Activated CD4-positive, alpha-beta T cell treated with anti-CD3 and anti-CD28 coated beads, Interleukin-2, amount 50 U/mL, for 48 hours (primary cell): ENCODE results near the gene ADAM29.
"Not testable (repeated sequence)": the region's sequence is repeated elsewhere in the genome, so short reads cannot be mapped to it uniquely, and the experiment has no call there.

Source experiments
- DNase-seq, 2 experiments: peaks; one replicate each; pipeline ENCODE4 v3.0.0-alpha.2; 2020

The ADAM29 gene

DNA sequence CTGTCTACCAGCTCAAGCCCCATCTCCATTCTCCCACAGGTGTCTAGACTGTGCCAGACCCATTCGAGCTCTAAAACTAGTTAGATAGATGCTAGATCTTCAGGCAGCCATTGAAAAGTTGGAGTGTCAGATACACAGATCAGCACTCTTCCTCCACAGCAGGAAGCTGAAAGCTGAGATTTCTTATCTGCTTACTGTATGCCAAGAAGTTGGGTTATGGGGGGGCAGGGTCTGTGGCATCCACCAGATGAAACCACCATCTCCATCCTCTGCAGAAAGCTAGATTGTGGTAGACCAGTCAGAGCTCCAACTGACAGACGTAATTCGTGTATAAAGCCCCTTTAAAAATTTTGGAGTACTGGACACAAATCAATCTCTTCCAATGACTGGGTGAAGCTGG is 54.8 kb downstream of the ADAM29 start:
- DNase-seq = no peak

DNA sequence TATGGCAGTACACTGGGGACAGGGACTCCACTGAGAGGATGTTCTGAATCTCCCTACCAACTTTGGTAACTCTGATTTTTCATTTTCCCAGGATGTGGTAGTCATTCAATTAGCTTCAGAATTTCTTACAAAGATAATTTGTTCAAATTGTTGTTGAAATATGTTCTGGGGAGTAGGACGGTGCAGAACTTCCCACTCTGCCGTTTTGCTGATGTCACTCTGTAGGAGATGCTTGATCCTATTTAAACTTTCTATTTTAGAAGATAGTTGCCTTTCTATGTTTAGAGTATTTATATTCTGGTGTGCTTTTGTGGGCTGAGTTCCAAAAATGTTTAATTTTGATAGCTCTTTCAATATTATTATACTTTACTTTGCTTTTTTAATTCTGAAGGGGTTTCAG is 55.2 kb downstream of the ADAM29 start:
- no peak for DNase-seq

DNA sequence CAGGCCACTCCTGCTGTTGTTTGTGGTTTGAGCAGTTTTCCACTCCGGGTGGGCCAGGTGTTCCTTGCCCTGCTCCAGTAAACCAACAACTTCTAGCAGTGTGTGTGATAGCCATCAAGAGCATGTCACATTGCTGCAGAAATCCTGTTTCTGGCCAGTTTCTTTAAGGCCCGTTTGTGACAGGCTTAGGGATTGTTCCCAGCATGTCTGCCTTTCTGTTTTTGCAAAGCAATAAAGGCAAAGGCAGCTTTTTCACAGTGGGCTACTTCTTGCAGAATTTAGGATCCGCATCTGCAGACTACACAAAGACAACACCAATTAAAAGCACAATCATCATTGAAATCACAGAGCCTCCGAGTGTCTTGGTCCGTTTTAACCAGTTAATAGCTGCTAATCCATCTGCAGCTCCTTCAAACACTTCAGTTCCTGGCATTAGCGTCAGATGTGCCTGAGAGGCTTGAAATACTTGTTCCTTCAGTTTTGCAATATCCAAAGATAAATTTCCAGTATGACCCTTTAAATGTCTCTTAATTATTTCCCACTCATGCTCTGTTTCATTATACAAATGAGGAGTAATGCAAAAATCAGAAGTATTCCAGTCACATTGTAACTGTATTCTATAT is 65.1 kb downstream of the ADAM29 start:
- no peak for DNase-seq

DNA sequence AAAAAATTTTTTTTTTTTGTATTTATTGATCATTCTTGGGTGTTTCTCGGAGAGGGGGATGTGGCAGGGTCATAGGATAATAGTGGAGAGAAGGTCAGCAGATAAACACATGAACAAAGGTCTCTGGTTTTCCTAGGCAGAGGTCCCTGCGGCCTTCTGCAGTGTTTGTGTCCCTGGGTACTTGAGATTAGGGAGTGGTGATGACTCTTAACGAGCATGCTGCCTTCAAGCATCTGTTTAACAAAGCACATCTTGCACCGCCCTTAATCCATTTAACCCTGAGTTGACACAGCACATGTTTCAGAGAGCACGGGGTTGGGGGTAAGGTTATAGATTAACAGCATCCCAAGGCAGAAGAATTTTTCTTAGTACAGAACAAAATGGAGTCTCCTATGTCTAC is 65.7 kb downstream of the ADAM29 start:
- not testable (repeated sequence) for DNase-seq

DNA sequence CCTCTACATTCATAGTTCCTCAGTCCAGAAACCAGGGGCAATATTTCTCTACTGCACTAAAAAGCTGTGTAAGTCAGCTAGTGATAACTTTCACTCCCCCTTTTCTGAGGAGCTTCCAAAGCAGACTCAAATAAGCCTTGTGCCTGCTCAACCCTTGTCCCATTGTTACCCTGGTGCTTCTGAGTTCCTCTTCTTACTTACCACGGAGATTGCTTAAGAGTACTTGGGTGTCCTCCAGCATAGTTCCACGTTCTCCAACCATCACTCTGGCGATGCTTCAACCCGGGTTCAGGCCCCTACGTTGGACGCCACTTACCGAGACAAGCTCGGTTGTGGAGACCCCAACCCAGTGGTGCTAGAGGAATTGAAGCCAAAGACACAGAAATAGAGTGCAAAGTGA is 71.6 kb downstream of the ADAM29 start:
- DNase-seq = no peak

DNA sequence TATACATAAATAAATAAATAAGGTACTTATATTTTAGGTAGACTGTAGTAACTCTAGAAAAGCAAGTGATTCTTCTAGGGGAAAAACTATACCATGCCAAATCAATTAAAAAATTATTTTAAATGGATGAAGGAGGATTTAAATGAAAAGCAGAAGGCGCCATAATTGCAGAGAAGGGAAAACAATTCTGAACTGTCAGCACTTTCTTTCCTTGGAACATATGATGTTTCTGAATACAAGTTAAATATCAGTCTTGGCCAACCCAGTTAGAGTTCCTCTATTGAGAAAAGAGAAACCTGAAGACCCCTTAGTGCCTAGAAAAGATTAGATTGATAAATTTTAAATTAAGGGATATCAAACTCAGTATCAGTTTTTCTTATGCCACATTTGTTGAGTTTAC is 75.8 kb downstream of the ADAM29 start:
- no peak for DNase-seq

DNA sequence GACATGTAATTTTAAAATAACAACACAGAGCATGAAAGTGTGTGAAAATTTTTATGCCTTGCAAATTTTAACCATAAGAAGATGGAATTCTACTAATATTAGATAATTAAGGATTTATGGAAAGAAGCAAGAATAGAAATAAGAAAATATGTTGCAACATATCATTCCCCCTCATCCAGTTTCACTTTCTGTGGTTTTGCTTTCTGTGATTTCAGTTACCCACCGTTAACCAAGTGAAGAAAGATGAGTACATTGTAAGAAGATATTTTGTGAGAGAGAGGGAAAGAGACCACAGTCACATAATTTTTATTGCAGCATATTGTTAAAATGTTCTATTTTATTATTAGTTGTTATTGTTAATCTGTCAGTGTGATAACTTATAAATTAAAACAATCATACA is 77.9 kb downstream of the ADAM29 start:
- no peak for DNase-seq

DNA sequence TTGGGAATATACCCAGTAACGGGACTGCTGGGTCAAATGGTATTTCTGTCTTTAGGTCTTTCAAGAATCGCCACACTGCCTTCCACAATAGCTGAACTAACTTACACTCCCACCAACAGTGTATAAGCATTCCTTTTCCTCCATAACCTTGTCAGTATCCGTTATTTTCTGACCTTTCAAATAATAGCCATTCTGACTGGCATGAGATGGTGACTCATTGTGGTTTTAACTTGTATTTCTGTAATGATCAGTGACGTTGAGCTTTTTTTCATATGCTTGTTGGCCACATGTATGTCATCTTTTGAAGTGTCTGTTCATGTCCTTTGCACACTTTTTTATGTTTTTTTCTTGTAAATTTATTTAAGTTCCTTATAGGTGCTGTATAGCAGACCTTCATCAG is 81.2 kb downstream of the ADAM29 start:
- no peak for DNase-seq

DNA sequence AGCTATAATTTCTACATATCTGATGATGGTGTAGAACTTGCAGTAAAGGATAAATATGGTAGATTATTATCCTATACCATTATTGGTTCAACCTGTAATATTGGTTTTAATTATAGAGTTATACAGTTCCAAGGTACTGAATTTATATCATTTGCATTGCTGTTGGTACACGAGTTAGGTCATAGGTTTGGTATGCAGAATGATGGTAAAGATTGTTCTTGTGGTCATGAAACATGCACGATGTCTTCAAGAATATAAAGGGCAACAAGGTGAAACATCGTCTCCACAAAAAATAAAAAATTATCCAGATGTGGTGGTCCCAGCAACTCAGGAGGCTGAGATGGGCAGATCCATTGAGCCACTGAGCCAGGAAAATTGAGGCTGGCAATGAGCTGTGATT is 99.6 kb downstream of the ADAM29 start:
- DNase-seq = no peak

DNA sequence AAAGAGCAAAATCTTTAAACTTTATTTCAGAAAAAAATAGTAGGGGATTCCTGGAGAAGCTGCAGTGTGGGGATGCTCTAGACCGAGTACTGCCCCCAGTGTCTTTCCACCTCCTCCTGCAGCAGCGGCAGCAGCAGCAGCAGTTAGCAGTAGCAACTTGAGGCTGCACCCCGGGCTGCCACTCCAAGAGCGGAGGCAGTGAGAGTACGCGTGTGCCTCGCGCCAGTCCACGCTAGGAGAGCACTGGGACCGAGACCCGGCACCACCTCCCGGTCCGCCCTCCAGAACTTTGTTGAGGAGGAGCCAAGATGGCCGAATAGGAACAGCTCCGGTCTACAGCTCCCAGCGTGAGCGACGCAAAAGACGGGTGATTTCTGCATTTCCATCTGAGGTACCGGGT is 101.3 kb downstream of the ADAM29 start:
- DNase-seq = not testable (repeated sequence)
